ENCODE data around the gene PI4KA. TPM values are rescaled to one million over a fixed set of nuclear protein-coding genes. Genes with fewer than 3 reads are reported as not detected.

The PI4KA gene
- total RNA-seq, 6 experiments from 2014 or later: 35.3 to 55.4 (median 47.7) TPM

GRCh38 chr22:20881869-20882815, 23.5 kb upstream of the PI4KA start:
- Histone ChIP-seq H3K4me3 (no peak overlapping the region), H3K27me3 (no peaks in the 10 kb centered on the region), H3K36me3 (peaks cover 0 to 21% (median 2%) of the 10 kb centered on the region in 4 donors), H3K9me3 (no peaks in the 10 kb centered on the region), H3K27ac (peak overlapping the region in 1 of 3 donors; percentile 79), H3K4me1 (peaks cover 0 to 50% (median 17%) of the 10 kb centered on the region in 4 donors)
- ATAC-seq (no peak), DNase-seq (no peak)
- TF ChIP-seq CTCF (IDR thresholded peaks at IDR 0.05): no peak
- no peak for TF ChIP-seq POLR2A (IDR thresholded peaks at IDR 0.05)
- 79% methylated on average over 4 of the region's 9 CpGs for WGBS (ENCODE audit: insufficient coverage, low coverage, low lambda C conversion rate, missing lambda C conversion rate)
- intact Hi-C loops (cut with DNase I): loop anchor here in 1 of 2 donors (10.0 kb wide), 1 partner anchor 87 kb away; no protein-coding TSS in a partner anchor

- H3K4me3 ChIP-seq: no peak overlapping the region
- peaks cover 0 to 25% (median 2%) of the 10 kb centered on the region in 4 donors for H3K36me3 ChIP-seq
- no peaks in the 10 kb centered on the region for H3K27me3 ChIP-seq
- no peaks in the 10 kb centered on the region for H3K9me3 ChIP-seq
- WGBS (ENCODE audit: insufficient coverage, low coverage, low lambda C conversion rate, missing lambda C conversion rate): 61% methylated on average over 2 of the region's 5 CpGs
- ATAC-seq (peak in 1 of 4 donors; percentile 31), DNase-seq (peak in 1 of 3 donors; percentile 41)
- H3K4me1 ChIP-seq: peaks cover 0 to 46% (median 16%) of the 10 kb centered on the region in 4 donors
- TF ChIP-seq CTCF (IDR thresholded peaks at IDR 0.05): no peak
- intact Hi-C loops (cut with DNase I): loop anchor here in 1 of 2 donors (10.0 kb wide), 1 partner anchor 86 kb away; no protein-coding TSS in a partner anchor
- peak overlapping the region in 1 of 3 donors; percentile 37 for H3K27ac ChIP-seq
These were observed 22.6 kb upstream of the PI4KA start for GRCh38 chr22:20881231-20881630.

GRCh38 chr22:20877715-20878114, 19.1 kb upstream of the PI4KA start:
- peaks cover 0 to 14% (median 0%) of the 10 kb centered on the region in 4 donors for H3K4me1 ChIP-seq
- intact Hi-C loops (cut with DNase I): loop anchor here in 1 of 2 donors (10.0 kb wide), 1 partner anchor 83 kb away; no protein-coding TSS in a partner anchor
- H3K36me3 ChIP-seq: peaks cover 0 to 30% (median 0%) of the 10 kb centered on the region in 4 donors
- H3K27ac ChIP-seq: no peak overlapping the region
- ATAC-seq (no peak), DNase-seq (no peak)
- TF ChIP-seq POLR2A (IDR thresholded peaks at IDR 0.05) (no peak), CTCF (IDR thresholded peaks at IDR 0.05) (no peak)
- no peaks in the 10 kb centered on the region for H3K27me3 ChIP-seq
- H3K9me3 ChIP-seq: no peaks in the 10 kb centered on the region
- 100% methylated on average over 1 of the region's 3 CpGs for WGBS (ENCODE audit: insufficient coverage, low coverage, low lambda C conversion rate, missing lambda C conversion rate)
- H3K4me3 ChIP-seq: no peak overlapping the region

- 100% methylated on average over 1 of the region's 1 CpG for WGBS (ENCODE audit: insufficient coverage, low coverage, low lambda C conversion rate, missing lambda C conversion rate)
- H3K27ac ChIP-seq: no peak overlapping the region
- no peaks in the 10 kb centered on the region for H3K9me3 ChIP-seq
- H3K4me3 ChIP-seq: no peak overlapping the region
- peaks cover 0 to 7% (median 0%) of the 10 kb centered on the region in 4 donors for H3K4me1 ChIP-seq
- H3K27me3 ChIP-seq: no peaks in the 10 kb centered on the region
- no peak for ATAC-seq
- TF ChIP-seq CTCF (IDR thresholded peaks at IDR 0.05) (no peak), POLR2A (IDR thresholded peaks at IDR 0.05) (no peak)
- H3K36me3 ChIP-seq: peaks cover 0 to 41% (median 7%) of the 10 kb centered on the region in 4 donors
- DNase-seq: no peak
- intact Hi-C loops (cut with DNase I): loop anchor here in 1 of 2 donors (10.0 kb wide), 1 partner anchor 80 kb away; no protein-coding TSS in a partner anchor
These were observed 16.7 kb upstream of the PI4KA start for GRCh38 chr22:20875296-20875695.

Data from right lobe of liver (tissue), 6 donors.